Measurements from ENCODE around the gene ZYX.
"Not testable (repeated sequence)": the region's sequence is repeated elsewhere in the genome, so short reads cannot be mapped to it uniquely, and the experiment has no call there.

The ZYX gene

DNA sequence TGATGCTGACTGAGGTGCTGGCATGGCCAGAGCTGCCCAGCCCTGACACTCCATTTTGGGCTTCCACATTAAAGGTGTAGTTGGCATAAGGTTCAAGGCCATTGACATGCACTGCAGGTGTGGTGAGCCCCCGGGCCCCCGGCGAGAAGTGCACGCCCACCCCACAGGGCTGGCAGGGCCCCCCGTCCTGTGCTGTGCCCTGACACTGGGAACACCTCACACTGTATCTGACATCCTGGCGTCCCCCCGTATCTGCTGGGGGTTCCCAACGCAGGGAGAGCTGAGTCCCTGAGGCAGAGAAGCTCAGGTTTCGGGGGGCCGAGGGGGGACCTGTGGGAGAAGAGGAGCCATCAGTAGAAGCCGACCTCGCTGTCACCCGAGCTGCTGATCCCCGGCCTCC is 17.5 kb downstream of the ZYX start:
- DNase-seq: no peak

GRCh38 chr7:143399151-143399550 is 18.0 kb downstream of the ZYX start:
- no peak for DNase-seq

GRCh38 chr7:143399642-143400041 is 18.5 kb downstream of the ZYX start:
- no peak for DNase-seq

DNA sequence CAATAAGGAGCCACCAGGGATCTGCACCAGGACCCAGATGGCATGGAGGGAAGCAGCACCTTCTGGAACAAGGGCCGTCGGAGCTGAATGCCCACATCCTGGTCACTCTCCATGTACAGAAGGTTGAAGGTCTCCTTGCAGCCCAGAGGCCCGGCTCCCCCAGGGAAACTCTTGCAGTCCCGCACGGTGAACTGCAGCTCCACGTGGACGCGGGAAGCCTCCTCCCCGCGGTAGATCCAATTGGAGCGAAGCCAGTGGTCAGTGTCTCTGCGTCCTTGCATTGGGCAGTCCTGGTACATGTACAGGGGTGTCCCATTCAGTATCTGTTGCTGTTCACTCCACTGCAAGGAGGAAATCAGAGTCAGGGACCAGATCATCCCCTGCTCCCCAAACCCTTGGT is 20.1 kb downstream of the ZYX start:
- DNase-seq: no peak

DNA sequence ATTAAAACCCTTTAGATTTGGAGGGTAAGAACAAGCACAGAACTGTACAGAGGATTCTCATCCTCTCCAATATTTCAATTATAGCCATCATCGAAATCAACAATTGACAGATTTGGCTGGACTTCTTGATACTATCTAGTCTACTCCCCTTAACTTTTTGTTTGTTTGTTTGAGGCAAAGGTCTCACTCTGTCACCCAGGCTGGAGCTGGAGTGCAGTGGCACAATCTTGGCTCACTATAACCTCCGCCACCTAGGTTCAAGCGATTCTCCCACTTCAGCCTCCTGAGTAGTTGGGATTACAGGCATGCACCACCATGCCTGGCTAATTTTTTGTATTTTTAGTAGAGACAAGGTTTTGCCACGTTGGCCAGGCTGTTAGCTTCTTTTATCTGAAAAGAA is 21.1 kb downstream of the ZYX start:
- DNase-seq: not testable (repeated sequence)

DNA sequence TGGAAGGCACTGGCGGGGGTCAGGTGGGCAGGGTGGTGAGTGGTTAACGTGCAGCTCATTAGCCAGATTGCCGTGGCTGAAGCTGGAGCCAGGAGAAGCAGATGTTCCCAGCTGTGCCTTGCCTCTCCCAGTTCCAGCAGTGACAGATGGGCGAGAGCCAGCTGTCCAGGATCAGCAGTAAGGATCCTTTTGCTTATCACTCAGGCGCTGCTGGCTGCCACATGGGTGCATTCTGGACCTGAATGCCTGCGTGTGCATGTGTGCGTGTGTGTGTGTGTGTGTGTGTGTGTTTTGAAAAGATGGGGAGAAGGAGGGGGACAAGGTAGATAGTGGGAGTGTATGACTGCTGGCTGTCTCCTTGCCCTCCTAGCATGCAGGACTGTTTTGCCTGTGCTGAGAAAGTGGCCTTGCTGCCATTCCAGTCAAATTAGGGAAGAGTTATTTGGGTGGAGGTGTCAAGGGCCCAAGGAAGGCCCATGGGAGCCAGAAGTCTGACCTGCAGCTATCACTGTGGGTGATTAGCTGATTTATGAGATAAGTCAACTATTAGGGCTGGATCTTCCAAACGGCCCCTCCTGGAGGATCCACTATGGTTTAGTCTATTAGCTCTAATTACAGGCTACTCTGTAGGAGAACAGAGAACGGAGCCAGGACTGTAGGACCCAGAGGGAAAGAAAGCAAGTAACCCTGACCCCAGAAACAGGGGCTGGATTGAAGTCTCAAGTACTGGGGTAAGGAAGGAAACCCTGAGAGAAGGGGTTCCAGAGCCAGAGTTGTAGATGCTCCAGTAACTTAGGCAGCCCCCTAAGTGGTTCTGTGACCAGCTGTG is 24.2 kb downstream of the ZYX start:
- no peak for DNase-seq

DNA sequence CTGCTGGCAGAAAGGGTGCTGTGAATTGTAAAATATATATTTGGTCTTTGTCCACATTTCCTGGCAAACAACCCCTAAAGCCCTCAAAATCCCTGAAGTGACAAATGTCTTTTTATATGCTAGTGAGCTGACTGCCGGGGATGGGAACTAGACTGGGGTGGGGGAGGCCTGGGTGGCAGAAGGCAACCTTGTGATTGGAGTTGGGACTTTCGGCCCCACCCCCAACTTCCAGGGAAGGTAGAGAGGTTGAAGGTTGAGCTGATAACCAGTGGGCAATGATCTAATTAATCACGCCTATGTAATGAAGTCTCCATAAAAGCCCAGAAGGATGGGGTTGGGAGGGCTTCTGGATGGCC is 24.8 kb downstream of the ZYX start:
- no peak for DNase-seq

- DNase-seq: no peak
Observed at GRCh38 chr7:143407287-143408251, 26.4 kb downstream of the ZYX start.

DNA sequence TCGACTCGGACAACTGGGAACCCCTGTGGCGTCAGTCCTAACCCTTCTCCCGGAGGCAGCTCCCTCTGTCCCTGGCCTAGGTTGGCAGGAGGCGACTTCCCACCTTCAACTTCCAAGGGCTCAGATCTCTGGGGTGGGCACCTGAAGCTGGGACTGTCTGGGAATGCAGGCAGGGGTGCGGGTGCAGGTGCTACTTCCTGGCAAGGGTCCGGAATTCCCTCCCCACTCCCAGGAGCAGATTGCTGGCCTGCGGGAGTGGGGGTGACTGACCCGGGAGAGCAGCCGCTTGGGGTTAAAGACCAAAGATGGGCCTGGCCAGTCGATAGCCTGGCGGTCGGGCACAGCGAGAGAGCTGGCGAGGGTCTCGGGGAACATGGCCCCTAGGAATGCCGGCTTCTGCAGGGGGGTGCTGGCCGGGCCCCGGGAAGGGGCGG is 27.1 kb downstream of the ZYX start:
- no peak for DNase-seq

DNA sequence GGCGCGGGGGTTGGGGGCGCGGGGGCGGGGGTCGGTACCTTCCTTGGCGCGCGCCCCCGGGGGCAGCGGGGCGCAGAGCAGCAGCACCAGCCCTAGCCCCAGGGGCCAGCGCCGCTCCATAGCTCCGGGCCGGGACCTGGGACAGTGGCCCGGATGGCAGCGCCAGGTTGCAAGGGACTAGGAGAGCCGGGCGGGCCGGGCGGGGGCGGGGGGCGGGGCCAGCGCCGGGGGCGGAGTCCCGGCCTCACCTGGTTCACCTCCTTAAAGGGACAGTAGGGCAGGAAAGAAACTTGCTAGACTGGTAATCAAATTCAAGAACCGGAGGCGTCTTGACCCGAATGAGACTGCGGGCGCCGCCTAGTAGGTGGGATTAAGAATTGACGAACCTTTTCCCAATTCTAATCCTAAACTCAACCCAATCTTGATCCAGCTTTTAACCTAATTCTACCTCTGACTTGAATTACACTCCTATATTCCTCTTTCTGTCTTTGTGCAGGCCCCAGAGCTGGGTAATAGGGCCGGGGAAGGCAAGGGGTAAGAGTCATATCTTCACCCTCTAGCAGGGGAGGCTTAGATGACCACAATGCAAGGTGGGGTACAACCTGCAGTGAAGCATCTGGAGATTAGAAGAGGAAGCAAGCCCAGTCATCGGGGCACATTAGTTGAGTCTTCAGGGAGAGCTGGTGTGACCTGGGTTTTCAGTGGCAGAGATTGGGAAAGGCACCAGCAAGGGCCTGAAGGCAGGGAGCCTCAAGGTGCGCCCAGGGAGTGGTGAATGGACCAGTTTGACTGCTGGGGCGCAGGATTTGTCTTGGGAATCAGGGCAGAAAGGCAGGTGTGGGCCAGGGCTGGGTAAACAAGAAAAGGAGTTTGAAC is 27.8 kb downstream of the ZYX start, which contains the start of gene EPHA1:
EPHA1 (minus strand) TSS at position 171 of the 876 bp plus-strand sequence; CDS start at position 120, 51 bp downstream.
- peak; percentile 28 for DNase-seq

DNA sequence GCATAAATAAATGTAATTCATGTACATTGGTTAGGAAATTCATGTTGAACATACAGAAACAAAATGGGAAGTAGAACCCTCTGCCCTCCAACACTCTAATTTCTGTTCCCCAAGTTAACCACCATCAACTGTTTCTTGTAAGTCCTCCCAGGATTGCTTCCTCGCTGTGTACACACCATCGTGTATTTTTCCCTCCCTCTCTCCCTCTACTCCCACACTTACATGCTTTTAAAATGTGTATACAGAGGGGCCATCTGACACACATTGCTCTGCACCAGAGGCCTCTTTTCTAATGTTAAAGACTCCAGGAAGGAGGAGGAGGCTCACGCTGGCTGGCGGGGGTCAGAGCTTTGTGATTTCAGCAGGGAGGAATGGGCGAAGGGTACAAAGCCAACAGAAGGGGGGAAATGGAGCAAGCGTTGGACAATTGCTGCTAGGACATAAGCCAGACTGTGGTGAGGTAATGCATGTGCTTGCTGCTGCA is 29.4 kb downstream of the ZYX start:
- DNase-seq: no peak

DNA sequence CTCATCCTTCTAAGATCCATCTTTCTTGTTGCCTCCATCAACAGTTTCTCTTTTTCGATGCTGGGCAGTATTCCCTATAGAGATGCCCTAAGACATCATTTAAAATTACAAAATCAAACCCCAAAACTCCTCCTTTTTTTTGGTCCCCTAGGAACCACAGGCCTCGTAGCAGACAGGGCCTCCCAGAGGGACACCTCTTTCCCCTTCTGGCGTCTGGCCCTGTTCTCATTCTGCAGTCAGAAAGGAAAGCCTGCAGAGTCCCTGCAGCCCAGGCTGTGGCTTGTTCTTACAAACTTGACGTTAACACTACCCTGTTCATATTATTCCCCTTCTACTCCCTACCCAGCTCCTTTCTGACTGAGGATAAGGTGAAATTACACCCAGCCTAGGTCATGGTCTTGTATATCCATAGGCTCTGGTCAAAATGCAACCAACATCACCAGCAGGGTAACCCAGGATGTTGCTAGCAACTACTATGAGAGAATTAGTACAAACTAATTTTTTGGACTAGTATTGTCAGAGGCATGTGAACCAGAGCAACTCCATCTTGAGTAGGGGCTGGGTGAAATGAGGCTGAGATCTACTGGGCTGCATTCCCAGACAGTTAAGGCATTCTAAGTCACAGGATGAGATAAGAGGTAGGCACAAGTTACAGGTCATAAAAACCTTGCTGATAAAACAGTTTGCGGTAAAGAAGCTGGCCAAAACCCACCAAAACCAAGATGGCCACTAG is 31.0 kb downstream of the ZYX start:
- no peak for DNase-seq

- DNase-seq: no peak
Observed at GRCh38 chr7:143413123-143413522, 32.0 kb downstream of the ZYX start.

DNA sequence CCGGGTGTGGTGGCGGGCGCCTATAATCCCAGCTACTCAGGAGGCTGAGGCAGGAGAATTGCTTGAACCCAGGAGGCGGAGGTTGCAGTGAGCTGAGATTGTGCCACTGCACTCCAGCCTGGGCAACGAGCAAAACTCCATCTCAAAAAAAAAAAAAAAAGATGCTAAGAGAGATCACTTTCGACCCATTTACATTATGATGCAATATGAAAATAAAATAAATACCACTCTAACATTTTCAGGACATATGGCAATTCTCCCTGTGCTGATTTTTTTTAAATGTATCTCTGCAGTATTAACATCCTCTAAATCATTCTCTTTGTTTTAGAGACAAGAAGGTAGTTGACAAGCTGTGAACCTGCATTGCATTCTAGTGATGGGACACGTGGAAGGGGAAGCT is 34.1 kb downstream of the ZYX start:
- not testable (repeated sequence) for DNase-seq

- no peak for DNase-seq
Observed at GRCh38 chr7:143415742-143416397, 34.7 kb downstream of the ZYX start.

GRCh38 chr7:143416565-143417149 is 35.5 kb downstream of the ZYX start:
- peak; percentile 16 for DNase-seq

- no peak for DNase-seq
Observed at GRCh38 chr7:143417734-143418383, 36.7 kb downstream of the ZYX start.

DNA sequence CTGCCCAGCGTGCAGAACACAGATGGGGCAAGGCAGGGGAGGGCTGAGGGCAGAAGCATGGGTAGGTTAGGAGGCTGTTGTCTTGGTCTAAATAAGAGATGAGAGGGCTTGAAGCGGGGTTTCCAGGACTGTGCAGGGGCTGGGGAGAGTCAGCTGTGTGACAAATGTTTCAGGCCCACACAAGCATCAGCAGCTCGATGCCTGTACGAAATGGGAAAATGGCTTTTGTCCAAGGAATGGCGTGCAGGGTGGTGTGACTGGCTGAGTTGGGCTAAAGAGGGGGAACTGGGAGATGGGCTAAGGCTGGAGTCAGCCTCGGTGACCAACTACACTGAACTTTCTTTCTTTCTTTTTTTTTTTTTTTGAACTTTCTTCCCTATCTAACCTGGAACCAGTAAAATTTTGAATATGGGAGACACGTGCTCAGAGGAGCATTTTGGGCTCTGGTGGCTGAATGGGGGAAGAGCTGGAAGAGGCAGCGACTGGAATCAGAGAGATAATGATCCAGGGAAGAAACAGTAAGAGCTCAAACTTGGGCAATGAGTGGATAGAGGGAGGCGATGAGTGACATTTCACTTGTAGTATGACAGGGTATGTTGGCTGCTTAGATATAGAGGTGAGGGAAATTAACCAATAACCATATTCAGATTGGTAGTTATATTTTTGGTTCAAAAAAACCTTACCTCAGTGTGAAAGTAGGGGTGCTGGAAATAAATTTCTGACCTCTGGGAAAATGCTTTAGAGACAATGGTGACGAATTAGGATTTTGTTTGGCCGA is 37.7 kb downstream of the ZYX start:
- DNase-seq: no peak

GRCh38 chr7:143419880-143420279 is 38.7 kb downstream of the ZYX start:
- no peak for DNase-seq

DNA sequence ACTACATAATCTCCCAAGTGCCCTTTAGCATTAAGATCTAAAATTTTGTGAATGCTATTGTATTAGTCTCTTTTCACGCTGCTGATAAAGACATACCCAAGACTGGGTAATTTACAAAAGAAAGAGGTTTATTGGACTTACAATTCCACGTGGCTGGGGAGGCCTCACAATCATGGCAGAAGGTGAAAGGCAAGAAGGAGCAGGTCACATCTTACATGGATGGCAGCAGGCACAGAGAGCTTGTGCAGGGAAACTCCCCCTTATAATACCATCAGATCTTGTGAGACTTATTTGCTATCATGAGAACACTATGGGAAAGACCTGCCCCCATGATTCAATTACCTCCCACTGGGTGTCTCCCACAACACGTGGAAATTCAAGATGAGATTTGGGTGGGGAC is 39.5 kb downstream of the ZYX start:
- not testable (repeated sequence) for DNase-seq

Measured in NCI-H1048 (cell line).